ENCODE measurements around the gene RAD54L.
A peak's percentile ranks its signal among the peaks of the same experiment; 100 is the strongest.

RAD54L gene

DNA sequence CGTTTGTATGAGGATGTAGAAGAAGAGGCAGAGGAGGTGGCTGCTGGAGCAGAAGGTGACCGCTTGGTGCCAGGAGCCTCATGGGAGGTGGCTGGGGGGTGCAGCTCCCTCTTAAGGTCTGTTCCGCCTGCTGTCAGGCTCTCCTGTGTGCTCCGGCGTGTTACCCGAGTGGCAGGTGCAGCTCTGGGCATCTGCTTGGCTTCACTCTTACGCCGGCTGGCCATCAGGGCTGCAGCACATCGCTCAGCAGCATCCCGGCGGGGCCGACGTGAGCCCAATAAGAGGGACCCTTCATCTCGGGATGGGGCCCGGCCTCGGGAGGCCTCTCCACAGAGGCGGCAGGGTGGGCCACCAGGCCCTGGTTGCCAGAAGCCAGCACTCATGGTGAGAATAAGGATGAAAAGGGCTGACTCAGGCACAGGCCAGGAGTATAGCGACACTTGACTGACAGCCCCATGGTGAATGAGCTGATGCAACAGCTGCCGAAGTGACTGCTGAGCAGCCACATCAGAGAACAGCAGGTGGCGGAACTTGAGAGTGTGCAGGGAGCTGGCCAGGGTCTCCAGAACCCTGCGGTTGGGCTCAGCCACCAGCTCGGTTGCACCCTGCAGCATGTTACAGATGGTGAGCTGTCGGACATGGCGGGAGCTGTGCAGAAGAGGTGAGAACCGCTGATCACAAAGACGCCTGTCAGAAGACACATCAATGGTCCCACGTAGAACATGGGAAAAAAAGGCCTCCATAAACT lies 38.3 kb downstream of the RAD54L start:
- Mint-ChIP-seq H3K36me3 (ENCODE audit: low read depth) (peaks cover 73% of the 10 kb centered on the region), H3K4me3 (no peak overlapping the region), H3K27ac (no peak overlapping the region), H3K27me3 (ENCODE audit: low read depth) (no peaks in the 10 kb centered on the region), H3K4me1 (peaks cover 25% of the 10 kb centered on the region), H3K9me3 (no peaks in the 10 kb centered on the region)
- TF ChIP-seq CTCF (IDR thresholded peaks at IDR 0.05; ENCODE audit: unreplicated experiment in 3 of 3): no peak

GRCh38 chr1:46288485-46289133 lies 41.0 kb downstream of the RAD54L start:
- TF ChIP-seq CTCF (IDR thresholded peaks at IDR 0.05; ENCODE audit: unreplicated experiment in 3 of 3): no peak

DNA sequence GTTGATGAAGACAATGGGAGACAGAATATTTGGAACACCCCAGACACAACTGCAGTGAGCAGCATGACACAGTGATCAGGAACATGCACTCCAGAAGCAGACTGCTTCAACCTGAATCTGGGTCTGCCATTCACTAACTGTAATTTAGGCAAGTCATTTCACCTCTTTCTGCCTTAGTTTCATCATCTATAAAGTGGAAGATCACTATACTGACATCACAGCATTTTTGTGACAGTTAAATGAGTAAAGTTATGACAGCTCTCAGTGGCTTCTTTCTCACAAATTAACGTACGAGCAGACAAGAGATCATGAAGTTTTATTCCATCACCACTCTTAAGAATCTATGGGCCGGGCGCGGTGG lies 41.6 kb downstream of the RAD54L start:
- Mint-ChIP-seq H3K4me1 (peaks cover 21% of the 10 kb centered on the region), H3K9me3 (no peaks in the 10 kb centered on the region), H3K27ac (no peak overlapping the region), H3K27me3 (ENCODE audit: low read depth) (no peaks in the 10 kb centered on the region), H3K4me3 (no peak overlapping the region), H3K36me3 (ENCODE audit: low read depth) (peaks cover 54% of the 10 kb centered on the region)
- TF ChIP-seq CTCF (IDR thresholded peaks at IDR 0.05; ENCODE audit: unreplicated experiment in 3 of 3): no peak

More at GRCh38 chr1:46288485-46289133, 41.0 kb downstream of the RAD54L start:
- Mint-ChIP-seq H3K4me3 (no peak overlapping the region), H3K27me3 (ENCODE audit: low read depth) (no peaks in the 10 kb centered on the region), H3K27ac (no peak overlapping the region), H3K9me3 (no peaks in the 10 kb centered on the region), H3K4me1 (peaks cover 25% of the 10 kb centered on the region), H3K36me3 (ENCODE audit: low read depth) (peaks cover 58% of the 10 kb centered on the region)

DNA sequence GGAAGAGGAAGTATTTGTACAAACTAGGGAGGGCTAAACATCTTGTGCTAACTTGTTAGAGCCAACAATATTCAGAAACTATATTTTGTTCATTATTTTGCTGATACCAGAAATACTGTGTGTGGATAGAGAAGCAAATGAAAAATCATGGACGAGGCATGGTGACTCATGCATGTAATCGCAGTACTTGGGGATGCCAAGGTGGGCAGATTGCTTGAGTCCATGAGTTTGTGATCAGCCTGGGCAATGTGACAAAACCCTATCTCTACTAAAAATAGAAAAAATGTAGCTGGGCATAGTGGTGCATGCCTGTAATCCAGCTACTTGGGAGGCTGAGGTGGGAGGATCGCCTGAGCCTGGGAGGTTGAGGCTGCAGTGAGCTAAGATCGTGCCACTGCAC lies 42.4 kb downstream of the RAD54L start:
- Mint-ChIP-seq H3K27ac (no peak overlapping the region), H3K9me3 (no peaks in the 10 kb centered on the region)
- no peak for TF ChIP-seq CTCF (IDR thresholded peaks at IDR 0.05; ENCODE audit: unreplicated experiment in 3 of 3)

GRCh38 chr1:46295306-46295705 lies 47.7 kb downstream of the RAD54L start:
- Mint-ChIP-seq H3K36me3 (ENCODE audit: low read depth) (peaks cover 50% of the 10 kb centered on the region), H3K27me3 (ENCODE audit: low read depth) (no peaks in the 10 kb centered on the region), H3K27ac (no peak overlapping the region), H3K4me3 (no peak overlapping the region), H3K9me3 (no peaks in the 10 kb centered on the region), H3K4me1 (peaks cover 15% of the 10 kb centered on the region)
- no peak for TF ChIP-seq CTCF (IDR thresholded peaks at IDR 0.05; ENCODE audit: unreplicated experiment in 3 of 3)

More for the DNA sequence above, 42.4 kb downstream of the RAD54L start:
- H3K27me3 Mint-ChIP-seq (ENCODE audit: low read depth): no peaks in the 10 kb centered on the region
- peaks cover 49% of the 10 kb centered on the region for H3K36me3 Mint-ChIP-seq (ENCODE audit: low read depth)
- peaks cover 14% of the 10 kb centered on the region for H3K4me1 Mint-ChIP-seq
- H3K4me3 Mint-ChIP-seq: no peak overlapping the region

GRCh38 chr1:46298387-46298786 lies 50.8 kb downstream of the RAD54L start:
- Mint-ChIP-seq H3K27ac (peak overlapping the region in 1 of 3 experiments; percentile 54), H3K4me1 (peaks cover 28% of the 10 kb centered on the region), H3K4me3 (no peak overlapping the region), H3K9me3 (no peaks in the 10 kb centered on the region), H3K36me3 (ENCODE audit: low read depth) (peaks cover 40% of the 10 kb centered on the region), H3K27me3 (ENCODE audit: low read depth) (no peaks in the 10 kb centered on the region)
- no peak for TF ChIP-seq CTCF (IDR thresholded peaks at IDR 0.05; ENCODE audit: unreplicated experiment in 3 of 3)

Measured in nephron (organoid).